HG02759 (cell line): ENCODE results near the gene SFXN5.
A peak's percentile ranks its signal among the peaks of the same experiment; 100 is the strongest.
"Not testable (repeated sequence)": the region's sequence is repeated elsewhere in the genome, so short reads cannot be mapped to it uniquely, and the experiment has no call there.

Source experiments
- ATAC-seq: cut with Tn5 transposase; IDR thresholded peaks from one replicate; pipeline ENCODE4 v1.9.1; 2021; ENCODE audit warnings: mild to moderate bottlenecking, moderate library complexity; ENCODE audit not compliant: unreplicated experiment

Gene SFXN5

GRCh38 chr2:73080321-73081131, 9.0 kb upstream of the SFXN5 start:
- ATAC-seq = no peak

GRCh38 chr2:73079636-73080035, 8.1 kb upstream of the SFXN5 start:
- ATAC-seq = no peak

DNA sequence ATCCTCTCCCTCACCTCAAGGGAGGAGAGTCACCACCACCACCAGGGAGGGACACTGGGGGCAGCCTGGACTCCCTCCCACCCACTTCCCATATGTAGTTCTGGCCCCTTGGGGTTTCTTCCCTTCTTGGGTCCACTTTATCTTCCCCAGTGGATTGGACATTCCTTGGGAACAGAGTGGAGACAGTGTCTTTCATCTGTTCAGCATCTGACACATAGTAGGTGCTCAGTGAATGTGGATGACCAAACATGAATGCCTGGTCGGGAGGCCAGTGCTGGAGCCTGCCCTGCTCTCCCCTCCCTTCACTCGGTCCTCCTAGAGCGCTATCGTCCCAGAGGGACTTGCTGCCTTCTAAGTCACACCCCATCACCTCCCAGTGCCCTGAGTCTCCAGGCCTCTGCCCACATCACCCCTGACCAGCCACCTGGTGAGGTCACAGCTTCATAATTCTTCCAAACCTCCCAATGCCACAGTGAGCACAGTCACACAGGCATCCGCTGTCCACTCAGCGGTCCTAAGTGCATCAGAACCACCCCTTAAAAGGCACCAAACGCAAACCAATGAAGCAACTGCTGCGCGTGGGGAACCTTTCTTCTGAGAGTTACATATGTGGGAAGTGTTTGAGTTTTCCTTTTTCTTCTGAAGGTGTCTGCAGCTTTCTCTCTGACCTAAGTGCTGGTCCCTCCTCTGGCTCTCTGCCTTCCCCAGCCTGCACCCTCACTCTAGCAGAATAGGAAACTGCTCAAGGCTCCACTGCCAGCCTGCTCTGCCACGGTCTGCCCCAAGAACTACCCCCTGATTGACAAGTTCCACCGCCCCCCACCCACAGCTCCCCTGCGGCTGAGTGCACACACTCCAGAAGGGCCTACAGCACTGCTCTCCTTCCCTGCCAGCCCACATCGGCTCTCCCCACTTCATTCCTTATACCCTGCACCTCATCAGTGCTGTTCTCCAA, 7.2 kb upstream of the SFXN5 start:
- no peak for ATAC-seq

- no peak for ATAC-seq
These were observed 5.9 kb upstream of the SFXN5 start for GRCh38 chr2:73077424-73077795.

- no peak for ATAC-seq
These were observed 5.3 kb upstream of the SFXN5 start for GRCh38 chr2:73076701-73077423.

- ATAC-seq = no peak
These were observed 4.2 kb upstream of the SFXN5 start for GRCh38 chr2:73075477-73076373.

DNA sequence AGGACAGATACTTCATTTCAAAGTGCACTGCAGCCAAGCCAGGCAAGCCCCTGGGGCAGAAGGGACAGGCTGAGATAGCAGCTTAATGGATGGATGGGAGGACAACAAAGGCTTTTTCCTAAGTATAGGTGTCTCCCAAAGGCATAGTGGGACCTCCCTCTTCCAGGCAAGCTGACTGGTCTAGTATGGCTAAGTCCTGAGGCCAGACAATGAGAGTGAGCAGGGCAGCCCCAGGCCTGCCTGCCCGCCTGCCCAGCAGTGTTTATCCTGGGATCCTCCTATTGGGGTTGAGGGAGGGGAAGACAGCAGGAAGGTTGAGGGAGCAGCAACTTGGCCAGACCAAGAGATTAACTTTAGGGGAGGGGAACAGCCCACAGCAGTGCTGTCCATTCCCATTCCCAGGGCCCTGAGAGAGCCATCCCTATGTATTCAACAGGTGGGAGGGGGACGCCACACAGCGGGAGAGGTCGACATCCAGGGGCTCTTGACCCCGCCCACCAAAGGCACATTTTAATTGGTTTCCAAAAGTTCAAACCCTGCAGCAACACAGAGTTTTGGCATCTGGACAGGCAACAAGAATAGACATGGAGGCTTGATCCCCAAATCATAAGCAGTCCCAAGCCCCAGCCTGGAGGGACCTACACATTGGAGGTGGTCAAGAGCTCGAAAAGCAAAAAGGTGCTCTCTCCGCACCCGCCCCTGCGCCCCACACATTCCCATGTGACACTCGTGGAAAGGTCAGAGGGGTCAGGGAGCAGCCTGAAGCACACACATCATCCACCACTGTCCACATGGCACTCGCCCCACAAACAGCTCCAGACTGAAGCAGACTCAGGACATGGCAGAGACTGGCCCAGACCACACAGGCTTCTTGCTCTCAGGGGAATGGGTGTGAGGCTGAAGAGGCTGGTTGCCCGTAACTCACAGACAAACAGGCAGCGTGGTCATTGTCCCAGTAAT, 2.9 kb upstream of the SFXN5 start:
- no peak for ATAC-seq

DNA sequence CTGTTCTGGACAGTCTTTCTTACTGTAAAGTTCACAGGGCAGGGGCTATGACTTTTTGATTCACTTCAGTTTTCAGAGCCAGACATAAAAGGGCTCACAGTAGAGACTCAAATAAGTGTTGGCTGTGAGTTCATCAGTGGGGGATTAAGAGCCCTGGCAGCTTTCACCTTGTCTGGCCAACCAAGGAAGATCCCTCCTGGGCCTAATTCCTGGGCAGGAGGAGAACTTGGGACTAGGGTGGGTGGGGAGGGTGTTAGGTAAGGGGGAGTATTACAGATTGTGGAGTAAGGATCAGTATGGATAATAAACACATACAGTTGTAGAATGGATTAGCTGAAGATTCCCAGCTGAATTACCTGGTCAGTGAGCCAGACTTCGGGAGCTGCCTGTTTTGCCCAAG, 904 bp upstream of the SFXN5 start:
- no peak for ATAC-seq

DNA sequence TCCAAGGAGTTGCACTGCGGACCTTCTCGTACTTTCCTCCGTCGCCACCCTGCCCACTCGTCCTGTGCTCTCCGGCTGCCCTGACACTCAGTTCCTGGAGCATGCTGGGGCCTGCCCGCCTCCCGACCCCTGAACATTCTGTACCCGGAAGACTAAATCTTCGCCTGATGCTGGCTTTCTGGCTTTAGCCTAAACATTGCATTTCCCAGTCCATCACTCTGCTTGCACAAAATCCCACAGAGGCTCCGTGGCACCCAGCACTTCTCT, 550 bp upstream of the SFXN5 start:
- ATAC-seq = peak; percentile 14

DNA sequence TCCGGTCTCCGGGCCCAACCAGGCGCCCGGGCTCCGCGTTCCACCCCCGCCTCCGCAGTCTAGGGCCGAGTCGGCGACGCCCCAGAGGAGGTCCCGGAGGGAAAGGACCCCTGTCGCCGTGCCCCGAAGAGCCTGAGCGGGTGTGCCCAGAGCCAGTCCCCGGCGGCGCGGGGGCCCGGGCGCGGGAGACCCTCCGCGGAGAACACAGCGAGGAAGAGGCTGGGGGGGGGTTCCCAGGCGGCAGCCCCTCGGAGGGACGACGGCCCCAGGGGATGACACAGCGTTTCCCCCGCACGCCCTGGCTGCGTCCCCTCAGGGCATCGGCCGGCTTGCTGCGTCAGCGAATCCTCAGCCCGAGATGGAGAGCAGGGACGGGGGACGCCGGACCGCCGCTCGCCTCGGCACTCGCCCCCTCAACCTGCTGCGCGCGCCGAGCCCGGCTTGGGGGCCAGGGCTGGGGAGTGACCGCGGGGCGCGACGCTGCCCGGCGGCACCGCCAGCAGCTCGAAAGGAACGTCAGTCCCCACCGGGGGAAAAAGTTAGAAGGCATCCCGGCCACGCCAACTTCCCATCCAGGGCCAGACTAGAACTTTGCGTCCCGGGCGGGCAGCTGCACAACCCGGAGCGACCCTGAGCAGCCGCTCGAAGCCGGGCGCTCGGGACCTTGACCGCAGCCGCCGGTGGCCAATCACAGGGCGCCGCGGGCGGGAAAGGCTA, 711 bp downstream of the SFXN5 start:
- ATAC-seq = peak; percentile 26

DNA sequence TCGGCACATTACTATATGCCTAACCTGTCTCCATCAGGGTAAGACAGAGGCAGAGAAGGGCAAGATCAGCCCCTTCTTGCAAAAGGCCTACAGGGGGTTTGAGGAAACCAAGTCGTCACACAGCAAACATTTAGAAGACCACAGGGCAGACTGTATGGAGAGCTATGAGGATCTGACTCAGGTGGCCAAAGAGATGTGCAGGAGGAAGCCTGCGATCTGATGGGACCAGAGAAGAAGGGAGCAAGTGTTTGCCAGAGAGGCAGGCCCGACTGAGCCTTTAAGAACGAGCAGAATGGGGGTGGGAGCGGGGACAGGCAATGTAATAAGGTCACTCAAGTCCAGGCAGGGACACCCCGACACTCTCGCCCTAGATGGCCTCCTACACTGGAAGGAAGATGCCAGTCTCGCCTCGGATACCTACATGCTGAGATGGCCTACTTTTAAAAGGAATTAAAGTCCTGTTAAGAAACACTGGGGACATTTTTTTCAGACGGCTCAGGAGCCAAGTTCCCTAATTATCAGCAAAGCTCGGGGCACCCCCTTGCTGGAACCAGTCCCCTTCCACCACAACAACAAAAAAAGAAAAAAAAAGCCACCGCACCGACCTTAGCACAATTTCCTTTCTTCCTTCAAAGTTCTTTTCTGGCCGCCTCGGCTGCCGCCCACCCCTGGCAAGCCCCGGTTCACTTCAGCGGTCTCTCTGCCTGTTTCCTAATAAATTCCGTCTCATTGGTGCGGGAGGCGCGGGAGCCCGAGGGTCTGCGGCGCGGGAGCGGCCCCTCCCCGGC, 1.5 kb downstream of the SFXN5 start:
- ATAC-seq = no peak

- ATAC-seq = no peak
These were observed 2.3 kb downstream of the SFXN5 start for GRCh38 chr2:73069041-73069854.

- no peak for ATAC-seq
These were observed 3.4 kb downstream of the SFXN5 start for GRCh38 chr2:73068147-73068546.

DNA sequence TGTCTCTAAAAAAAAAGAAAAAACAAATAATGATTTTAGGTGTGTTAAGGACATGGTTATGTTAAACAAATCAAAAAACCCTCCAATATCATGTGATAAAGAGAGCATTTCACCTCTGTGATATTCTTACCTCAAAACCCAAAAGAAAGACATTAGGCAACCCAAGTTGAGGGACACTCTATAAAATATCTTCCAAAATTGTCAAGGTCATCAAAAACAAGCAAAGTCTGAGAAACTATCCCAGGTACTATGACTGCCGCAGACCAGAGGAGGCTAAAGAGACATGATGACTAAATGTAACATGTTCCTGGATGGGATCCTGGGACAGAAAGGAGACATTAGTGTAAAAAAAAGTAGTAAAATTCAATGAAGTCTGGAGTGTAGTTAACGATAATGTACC, 4.5 kb downstream of the SFXN5 start:
- ATAC-seq = no peak

DNA sequence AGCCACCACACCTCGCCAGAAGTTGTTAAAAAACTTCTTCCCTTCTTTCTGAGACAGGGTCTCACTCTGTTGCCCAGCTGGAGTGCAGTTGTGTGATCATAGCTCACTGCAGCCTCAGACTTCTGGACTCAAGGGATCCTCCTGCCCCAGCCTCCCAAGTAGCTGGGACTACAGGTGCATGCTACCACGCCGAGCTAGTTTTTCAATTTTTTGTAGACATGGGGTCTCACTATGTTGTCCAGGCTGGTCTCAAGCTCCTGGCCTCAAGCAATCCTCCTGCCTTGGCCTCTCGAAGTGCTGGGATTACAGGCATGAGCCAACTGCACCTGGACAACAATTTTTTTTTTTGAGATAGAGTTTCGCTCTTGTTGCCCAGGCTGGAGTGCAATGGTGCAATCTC, 6.4 kb downstream of the SFXN5 start:
- ATAC-seq = not testable (repeated sequence)

- no peak for ATAC-seq
These were observed 7.3 kb downstream of the SFXN5 start for GRCh38 chr2:73063909-73064875.
